Caco-2 (cell line): ENCODE data around the gene RSPH1. TPM values are rescaled to one million over a fixed set of nuclear protein-coding genes. Genes with fewer than 3 reads are reported as not detected.

Experiments used
- BruUV-seq: library from RNA; stranded (reverse); fragments of 400-500 nt; replicated peaks from 2 replicates; lab custom pipeline; 2021; lab: Mats Ljungman, UMichigan
- CTCF ChIA-PET: fragments of 300-600 bp; sonication (Branson Sonifier 250); formaldehyde crosslinking; loops from one replicate; lab custom pipeline; 2022; ENCODE audit warnings: antibody characterized with exemption; lab: Charles Lee
- POLR2A ChIA-PET: fragments of 300-600 bp; sonication (Branson Sonifier 250); formaldehyde crosslinking; loops from one replicate; lab custom pipeline; 2022; ENCODE audit warnings: antibody characterized with exemption; lab: Charles Lee
- DNase-seq, 2 experiments: peaks; one replicate each; pipeline versions ENCODE4 v3.0.0 to v3.0.0-alpha.2; 2020 to 2022
- H3K27me3 ChIP-seq: replicated peaks from 2 replicates; pipeline ENCODE4 v1.6.0; 2011; ENCODE audit warnings: low read length; ENCODE audit not compliant: control insufficient read depth, insufficient read depth
- H3K36me3 ChIP-seq: 2 replicates; pipeline ENCODE4 v1.5.1; 2011; ENCODE audit warnings: low read length; ENCODE audit not compliant: control insufficient read depth, insufficient read depth
- H3K4me1 ChIP-seq: fragments of 250-450 bp; sonication (Bioruptor Pico); 2 replicates; pipeline ENCODE4 v1.5.1; 2020; ENCODE audit warnings: mild to moderate bottlenecking
- H3K4me3 ChIP-seq: 2 replicates; pipeline ENCODE4 v1.5.1; 2011; ENCODE audit warnings: low read depth, mild to moderate bottlenecking, control low read depth, low read length
- H3K9me3 ChIP-seq: fragments of 250-450 bp; sonication (Bioruptor Pico); 2 replicates; pipeline ENCODE4 v1.5.1; 2020; ENCODE audit warnings: mild to moderate bottlenecking, moderate library complexity
- H3K27ac Mint-ChIP-seq: one replicate; pipeline ENCODE4 v1.8.0; 2022; ENCODE audit warnings: mixed read lengths; ENCODE audit not compliant: unreplicated experiment
- H3K27me3 Mint-ChIP-seq: one replicate; pipeline ENCODE4 v1.8.0; 2022; ENCODE audit warnings: mixed read lengths; ENCODE audit not compliant: insufficient read depth, unreplicated experiment
- H3K36me3 Mint-ChIP-seq: one replicate; pipeline ENCODE4 v1.8.0; 2022; ENCODE audit warnings: mild to moderate bottlenecking, mixed read lengths; ENCODE audit not compliant: insufficient read depth, unreplicated experiment
- H3K4me1 Mint-ChIP-seq: one replicate; pipeline ENCODE4 v1.8.0; 2022; ENCODE audit warnings: low read depth, mixed read lengths; ENCODE audit not compliant: unreplicated experiment
- H3K4me3 Mint-ChIP-seq: one replicate; pipeline ENCODE4 v1.8.0; 2022; ENCODE audit warnings: mild to moderate bottlenecking, moderate library complexity, mixed read lengths; ENCODE audit not compliant: unreplicated experiment
- H3K9me3 Mint-ChIP-seq: one replicate; pipeline ENCODE4 v1.8.0; 2022; ENCODE audit warnings: mixed read lengths; ENCODE audit not compliant: unreplicated experiment
- intact Hi-C: fragments of 100-400 bp; cut with micrococcal nuclease; formaldehyde crosslinking; loops from one replicate; pipeline ENCODE4 v1.10.0; 2022; ENCODE audit not compliant: unreplicated experiment
- total RNA-seq: library from RNA; stranded (reverse); gene quantifications from 2 replicates; pipeline ENCODE4 v1.2.3, GENCODE V29; 2022
- TF ChIP-seq, protein P1 (sequence below), 2 experiments: fragments of 200-600 bp in 1 of 2; IDR thresholded peaks; 1 replicate in 1 of 2; 2 replicates in 1 of 2; pipeline versions ENCODE4 v1.5.1 to v1.8.0; 2011 to 2022; ENCODE audit warnings: antibody characterized with exemption in 1 of 2, control low read depth in 1 of 2, inconsistent platforms in 1 of 2, low read depth in 1 of 2, low read length in 1 of 2, mild to moderate bottlenecking in 1 of 2, moderate library complexity in 1 of 2; ENCODE audit not compliant: insufficient read depth in 1 of 2, severe bottlenecking in 1 of 2, unreplicated experiment in 1 of 2

The RSPH1 gene
- total RNA-seq, 1 experiment from 2014 or later: 0.23 TPM

GRCh38 chr21:42447182-42447581 lies 48.8 kb downstream of the RSPH1 start:
- Mint-ChIP-seq H3K27me3 (no peaks in the 10 kb centered on the region), H3K4me3 (no peak overlapping the region), H3K36me3 (no peaks in the 10 kb centered on the region), H3K4me1 (no peaks in the 10 kb centered on the region), H3K27ac (no peak overlapping the region), H3K9me3 (no peaks in the 10 kb centered on the region)
- BruUV-seq: no TSS peak
- ChIA-PET POLR2A (no interaction called here), CTCF (no interaction called here)
- DNase-seq: no peak
- Histone ChIP-seq H3K4me1 (no peaks in the 10 kb centered on the region), H3K9me3 (no peaks in the 10 kb centered on the region), H3K4me3 (no peak overlapping the region), H3K36me3 (no peaks in the 10 kb centered on the region), H3K27me3 (no peaks in the 10 kb centered on the region; the same call in 1 of the 2 replicates)
- intact Hi-C loops: no loop called here
- TF ChIP-seq, protein P1, sequence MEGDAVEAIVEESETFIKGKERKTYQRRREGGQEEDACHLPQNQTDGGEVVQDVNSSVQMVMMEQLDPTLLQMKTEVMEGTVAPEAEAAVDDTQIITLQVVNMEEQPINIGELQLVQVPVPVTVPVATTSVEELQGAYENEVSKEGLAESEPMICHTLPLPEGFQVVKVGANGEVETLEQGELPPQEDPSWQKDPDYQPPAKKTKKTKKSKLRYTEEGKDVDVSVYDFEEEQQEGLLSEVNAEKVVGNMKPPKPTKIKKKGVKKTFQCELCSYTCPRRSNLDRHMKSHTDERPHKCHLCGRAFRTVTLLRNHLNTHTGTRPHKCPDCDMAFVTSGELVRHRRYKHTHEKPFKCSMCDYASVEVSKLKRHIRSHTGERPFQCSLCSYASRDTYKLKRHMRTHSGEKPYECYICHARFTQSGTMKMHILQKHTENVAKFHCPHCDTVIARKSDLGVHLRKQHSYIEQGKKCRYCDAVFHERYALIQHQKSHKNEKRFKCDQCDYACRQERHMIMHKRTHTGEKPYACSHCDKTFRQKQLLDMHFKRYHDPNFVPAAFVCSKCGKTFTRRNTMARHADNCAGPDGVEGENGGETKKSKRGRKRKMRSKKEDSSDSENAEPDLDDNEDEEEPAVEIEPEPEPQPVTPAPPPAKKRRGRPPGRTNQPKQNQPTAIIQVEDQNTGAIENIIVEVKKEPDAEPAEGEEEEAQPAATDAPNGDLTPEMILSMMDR (IDR thresholded peaks at IDR 0.05; ENCODE audit: insufficient read depth in 1 of 2, low read depth in 1 of 2, low read length in 1 of 2, severe bottlenecking in 1 of 2, unreplicated experiment in 1 of 2): no peak

DNA sequence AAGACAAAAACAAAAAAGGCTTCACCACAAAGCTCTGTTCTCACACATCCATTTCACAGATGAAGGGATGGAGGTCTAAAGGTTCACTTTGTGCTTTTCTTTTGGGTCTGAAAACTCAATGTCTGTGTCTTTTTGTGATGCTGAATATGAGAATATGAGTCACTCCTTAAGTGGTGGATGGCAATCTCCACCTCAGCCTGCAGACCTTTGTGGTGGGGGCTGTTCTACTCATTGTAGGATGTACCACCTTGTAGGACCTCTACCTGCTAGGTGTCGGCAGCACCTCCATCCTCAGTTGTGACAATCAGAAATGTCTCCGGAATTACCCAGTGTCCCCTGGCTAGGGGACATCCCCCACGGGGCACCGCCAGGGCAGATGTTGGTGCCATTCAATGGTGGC lies 49.5 kb downstream of the RSPH1 start:
- no TSS peak for BruUV-seq
- H3K27ac Mint-ChIP-seq: no peak overlapping the region
- POLR2A ChIA-PET: no interaction called here

DNA sequence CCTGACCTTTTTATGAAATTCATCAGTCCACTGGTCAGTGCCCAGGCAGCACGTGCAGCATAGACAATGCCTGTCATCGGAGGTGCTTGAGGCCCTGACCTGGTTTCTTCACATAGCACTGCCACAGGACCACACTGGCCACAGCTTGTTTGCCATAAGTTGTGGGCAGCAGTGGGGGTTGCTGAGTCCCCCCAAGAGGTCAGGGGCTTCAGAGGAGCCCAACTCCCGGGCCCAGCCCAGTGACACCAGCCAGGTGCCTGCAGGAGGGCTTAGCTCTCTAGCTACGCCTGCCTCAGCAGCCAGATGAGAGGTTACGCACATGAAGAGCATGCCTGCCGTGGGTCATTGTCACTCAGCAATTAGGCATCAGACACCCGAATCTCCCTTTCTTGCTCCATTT lies 50.7 kb downstream of the RSPH1 start:
- Histone ChIP-seq H3K9me3 (no peaks in the 10 kb centered on the region), H3K27me3 (no peaks in the 10 kb centered on the region; the same call in 1 of the 2 replicates), H3K4me3 (no peak overlapping the region), H3K36me3 (no peaks in the 10 kb centered on the region), H3K4me1 (no peaks in the 10 kb centered on the region)
- TF ChIP-seq, protein P1 (IDR thresholded peaks at IDR 0.05; ENCODE audit: insufficient read depth in 1 of 2, low read depth in 1 of 2, low read length in 1 of 2, severe bottlenecking in 1 of 2, unreplicated experiment in 1 of 2): no peak
- intact Hi-C loops: no loop called here
- BruUV-seq: no TSS peak
- no peaks in the 10 kb centered on the region for H3K9me3 Mint-ChIP-seq
- ChIA-PET CTCF (interaction anchor here (1.2 kb wide), 1 partner anchor 135 kb away, joined by 3 read pairs; no protein-coding TSS in a partner anchor), POLR2A (no interaction called here)
- no peak for DNase-seq
- no peak overlapping the region for H3K4me3 Mint-ChIP-seq
- H3K36me3 Mint-ChIP-seq: no peaks in the 10 kb centered on the region
- no peak overlapping the region for H3K27ac Mint-ChIP-seq
- no peaks in the 10 kb centered on the region for H3K27me3 Mint-ChIP-seq
- no peaks in the 10 kb centered on the region for H3K4me1 Mint-ChIP-seq

More for the DNA sequence above, 49.5 kb downstream of the RSPH1 start:
- Mint-ChIP-seq H3K9me3 (no peaks in the 10 kb centered on the region), H3K36me3 (no peaks in the 10 kb centered on the region), H3K27me3 (no peaks in the 10 kb centered on the region), H3K4me3 (no peak overlapping the region), H3K4me1 (no peaks in the 10 kb centered on the region)
- CTCF ChIA-PET: no interaction called here
- intact Hi-C loops: no loop called here
- TF ChIP-seq, protein P1 (IDR thresholded peaks at IDR 0.05; ENCODE audit: insufficient read depth in 1 of 2, low read depth in 1 of 2, low read length in 1 of 2, severe bottlenecking in 1 of 2, unreplicated experiment in 1 of 2): no peak
- Histone ChIP-seq H3K9me3 (no peaks in the 10 kb centered on the region), H3K4me3 (no peak overlapping the region), H3K36me3 (no peaks in the 10 kb centered on the region), H3K4me1 (no peaks in the 10 kb centered on the region), H3K27me3 (no peaks in the 10 kb centered on the region; the same call in 1 of the 2 replicates)
- no peak for DNase-seq
